Fibroblast of villous mesenchyme (primary cell): ENCODE results near the gene CCL1. TPM values are rescaled to one million over a fixed set of nuclear protein-coding genes. Genes with fewer than 3 reads are reported as not detected.

Experiments used
- DNase-seq: peaks from one replicate; pipeline ENCODE4 v3.0.0-alpha.2; 2010; ENCODE audit warnings: low read depth
- H3K4me3 ChIP-seq: 2 replicates; pipeline ENCODE4 v1.5.1; 2011; ENCODE audit warnings: low read depth, mild to moderate bottlenecking, low read length
- CTCF ChIP-seq: IDR thresholded peaks from 2 replicates; pipeline ENCODE4 v1.5.1; 2012; ENCODE audit warnings: low read depth, mild to moderate bottlenecking, low read length; ENCODE audit not compliant: insufficient read depth
- total RNA-seq: library from RNA; depleted of rRNA; stranded (reverse); fragments of >200 nt; gene quantifications from 2 replicates; pipeline ENCODE4 v1.2.3, GENCODE V29; 2012

The CCL1 gene
- total RNA-seq, 1 donor, result not detected

- no peak overlapping the region for H3K4me3 ChIP-seq
- DNase-seq, result no peak
- no peak for TF ChIP-seq CTCF
These were observed 38.1 kb upstream of the CCL1 start for GRCh38 chr17:34401165-34401564.

- no peak for DNase-seq
- no peak for TF ChIP-seq CTCF
- H3K4me3 ChIP-seq, result no peak overlapping the region
These were observed 37.4 kb upstream of the CCL1 start for GRCh38 chr17:34400301-34400931.

GRCh38 chr17:34399725-34400124 lies 36.7 kb upstream of the CCL1 start:
- no peak overlapping the region for H3K4me3 ChIP-seq
- TF ChIP-seq CTCF, result no peak
- no peak for DNase-seq

- TF ChIP-seq CTCF, result no peak
- DNase-seq, result no peak
- no peak overlapping the region for H3K4me3 ChIP-seq
These were observed 36.0 kb upstream of the CCL1 start for GRCh38 chr17:34398990-34399389.

GRCh38 chr17:34397265-34397664 lies 34.2 kb upstream of the CCL1 start:
- TF ChIP-seq CTCF, result no peak
- no peak overlapping the region for H3K4me3 ChIP-seq
- no peak for DNase-seq

GRCh38 chr17:34393401-34393800 lies 30.4 kb upstream of the CCL1 start:
- no peak for DNase-seq
- no peak overlapping the region for H3K4me3 ChIP-seq
- no peak for TF ChIP-seq CTCF

GRCh38 chr17:34391241-34391640 lies 28.2 kb upstream of the CCL1 start:
- no peak for DNase-seq
- no peak overlapping the region for H3K4me3 ChIP-seq
- no peak for TF ChIP-seq CTCF
